Retina (tissue), 1 donor: ENCODE data around the gene PIP4P1.
"Not testable (repeated sequence)": the region's sequence is repeated elsewhere in the genome, so short reads cannot be mapped to it uniquely, and the experiment has no call there.

Experiments used
- DNase-seq: peaks from one replicate; pipeline ENCODE4 v3.0.0-alpha.2; 2016

Gene PIP4P1

DNA sequence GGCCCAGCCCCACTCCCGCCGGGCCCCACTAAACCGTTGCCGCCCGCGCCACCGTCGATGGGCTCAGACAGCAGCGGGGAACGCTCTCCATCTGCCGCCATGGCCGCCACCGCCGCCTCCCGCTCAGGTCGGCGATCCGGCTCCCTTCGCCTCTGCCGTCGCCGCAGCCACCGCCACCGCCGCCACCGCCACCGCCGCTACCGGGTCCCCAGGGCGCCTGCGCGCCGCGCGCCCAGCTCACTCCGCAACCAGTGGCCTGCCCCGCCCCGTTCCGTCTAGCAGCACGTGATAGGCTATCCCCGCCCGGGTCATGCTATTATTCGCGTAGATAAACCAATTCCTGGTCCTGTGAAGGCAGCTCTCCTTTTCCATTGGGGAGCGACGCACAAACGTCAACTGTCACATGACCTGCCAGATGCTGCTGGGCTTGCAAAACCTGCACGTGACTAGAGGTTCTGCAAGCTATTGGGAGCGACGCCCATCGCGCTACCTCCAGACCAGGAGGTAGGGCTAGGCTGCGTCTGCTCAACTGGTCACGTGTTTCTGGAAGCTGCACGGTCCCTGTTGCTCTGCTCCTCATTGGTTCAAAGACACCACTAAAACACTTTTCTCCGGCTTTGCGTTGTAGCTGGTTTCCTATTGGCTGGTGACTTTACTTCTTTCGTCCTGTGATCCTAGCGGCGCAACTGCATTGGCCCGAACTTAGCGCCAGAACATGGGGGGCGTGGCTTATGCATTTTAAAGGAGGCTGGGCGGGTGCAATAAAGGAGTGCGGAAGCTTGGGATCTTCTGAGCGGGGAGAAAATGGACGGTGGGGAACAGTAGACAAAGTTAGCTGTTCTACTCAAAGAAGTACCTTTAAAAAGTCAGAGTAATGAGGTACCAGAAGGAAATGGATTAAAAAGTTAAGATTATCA lies at the start of gene PIP4P1:
TSS of gene PIP4P1 (minus strand) at position 210 of the 917 bp plus-strand sequence. CDS start at position 101, 109 bp downstream.
- DNase-seq = peak; percentile 96

DNA sequence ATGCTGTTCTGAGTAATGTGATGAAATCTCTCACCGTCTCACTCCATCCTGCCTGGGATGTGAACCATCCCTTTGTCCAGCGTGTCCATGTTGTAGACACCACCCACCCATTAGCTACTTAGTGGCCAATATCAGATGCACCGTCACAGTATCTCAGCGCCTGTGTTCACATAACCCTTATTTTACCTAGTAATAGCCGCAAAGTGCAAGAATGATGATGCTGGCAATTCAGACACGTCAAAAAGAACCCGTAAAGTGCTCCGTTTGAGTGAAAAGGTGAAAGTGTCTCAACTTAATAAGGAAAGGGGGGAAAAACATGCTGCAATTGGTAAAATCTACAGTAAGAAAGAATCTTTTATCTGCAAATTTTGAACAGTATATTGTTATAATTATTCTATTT lies 47.1 kb upstream of the PIP4P1 start:
- DNase-seq = no peak

DNA sequence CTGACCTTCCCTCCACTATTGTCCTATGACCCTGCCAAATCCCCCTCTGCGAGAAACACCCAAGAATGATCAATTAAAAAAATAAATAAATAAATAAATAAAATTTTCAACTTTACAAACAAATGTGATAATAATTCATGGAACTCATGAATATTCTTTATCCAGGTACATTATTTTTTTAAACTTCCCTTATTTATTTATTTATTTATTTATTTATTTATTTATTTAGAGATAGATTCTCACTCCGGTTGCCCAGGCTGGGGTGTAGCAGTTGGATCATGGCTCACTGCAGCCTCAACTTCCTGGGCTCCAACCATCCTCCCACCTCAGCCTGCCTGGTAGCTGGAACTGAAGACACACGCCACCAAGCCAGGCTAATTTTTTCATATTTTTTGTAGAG lies 46.3 kb upstream of the PIP4P1 start:
- not testable (repeated sequence) for DNase-seq

DNA sequence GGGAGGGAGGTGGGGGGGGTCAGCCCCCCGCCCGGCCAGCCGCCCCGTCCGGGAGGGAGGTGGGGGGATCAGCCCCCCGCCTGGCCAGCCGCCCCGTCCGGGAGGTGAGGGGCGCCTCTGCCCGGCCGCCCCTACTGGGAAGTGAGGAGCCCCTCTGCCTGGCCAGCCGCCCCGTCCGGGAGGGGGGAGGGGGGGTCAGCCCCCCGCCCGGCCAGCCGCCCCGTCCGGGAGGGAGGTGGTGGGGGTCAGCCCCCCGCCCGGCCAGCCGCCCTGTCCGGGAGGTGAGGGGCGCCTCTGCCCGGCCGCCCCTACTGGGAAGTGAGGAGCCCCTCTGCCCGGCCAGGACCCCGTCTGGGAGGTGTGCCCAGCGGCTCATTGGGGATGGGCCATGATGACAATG lies 45.5 kb upstream of the PIP4P1 start:
- not testable (repeated sequence) for DNase-seq

DNA sequence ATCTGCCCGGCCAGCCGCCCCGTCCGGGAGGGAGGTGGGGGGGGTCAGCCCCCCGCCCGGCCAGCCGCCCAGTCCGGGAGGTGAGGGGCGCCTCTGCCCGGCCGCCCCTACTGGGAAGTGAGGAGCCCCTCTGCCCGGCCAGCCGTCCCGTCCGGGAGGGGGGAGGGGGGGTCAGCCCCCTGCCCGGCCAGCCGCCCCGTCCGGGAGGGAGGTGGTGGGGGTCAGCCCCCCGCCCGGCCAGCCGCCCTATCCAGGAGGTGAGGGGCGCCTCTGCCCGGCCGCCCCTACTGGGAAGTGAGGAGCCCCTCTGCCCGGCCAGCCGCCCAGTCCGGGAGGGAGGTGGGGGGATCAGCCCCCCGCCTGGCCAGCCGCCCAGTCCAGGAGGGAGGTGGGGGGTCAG lies 45.0 kb upstream of the PIP4P1 start:
- DNase-seq = not testable (repeated sequence)

DNA sequence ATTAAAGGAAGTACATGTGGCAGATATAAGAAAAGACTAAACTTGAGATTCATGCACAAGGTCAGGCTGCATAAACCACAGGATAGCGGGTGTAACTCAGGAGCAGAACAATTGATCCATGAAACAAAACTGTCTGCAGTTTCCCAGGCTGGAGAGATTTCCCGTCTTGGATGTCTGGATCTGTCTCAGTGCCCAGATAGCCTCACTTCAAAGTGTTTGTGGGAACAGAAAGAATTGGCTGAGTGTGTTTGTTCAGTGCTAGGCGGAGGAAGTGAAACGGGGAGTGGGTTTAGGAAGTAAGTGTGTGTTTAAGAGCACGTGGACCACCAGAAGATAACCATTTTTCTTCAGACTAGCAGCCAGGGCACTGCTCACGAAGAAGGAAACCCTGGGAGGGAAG lies 42.7 kb upstream of the PIP4P1 start:
- no peak for DNase-seq

DNA sequence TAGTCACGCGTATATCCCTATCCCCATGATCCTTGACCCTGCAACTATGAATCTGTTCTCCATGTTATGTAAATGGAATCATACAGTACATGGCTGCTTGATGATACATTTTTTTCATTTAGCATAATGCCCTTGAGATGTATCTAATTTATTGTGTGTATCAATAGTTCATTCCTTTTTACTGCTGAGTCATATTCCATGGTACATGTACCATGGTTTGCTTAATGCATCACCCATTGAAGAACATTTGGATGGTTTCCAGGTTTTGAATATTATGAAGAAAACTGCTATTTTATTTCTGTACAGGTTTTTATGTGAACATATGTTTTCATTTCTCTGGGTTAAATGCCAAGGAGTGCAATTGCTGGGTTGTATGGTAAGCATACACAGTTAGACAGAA lies 40.1 kb upstream of the PIP4P1 start:
- no peak for DNase-seq

DNA sequence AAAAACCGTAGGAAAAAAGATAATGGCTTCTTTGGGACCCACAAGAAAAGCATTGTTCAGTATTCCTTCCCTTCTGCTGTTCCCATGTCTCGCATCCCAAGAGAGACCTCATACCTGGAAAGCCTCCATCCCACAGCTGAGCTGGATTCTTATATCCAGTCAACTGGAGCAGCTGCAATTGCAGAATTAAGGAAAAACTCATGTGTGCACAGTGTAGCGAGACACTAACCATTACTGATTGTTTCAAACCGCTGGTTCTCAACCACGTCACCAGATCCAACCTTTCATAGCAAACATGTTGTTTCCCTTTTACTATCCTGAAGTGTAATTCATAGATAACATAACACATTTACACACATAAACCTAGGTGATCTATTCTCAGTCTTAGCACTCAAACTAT lies 38.6 kb upstream of the PIP4P1 start:
- DNase-seq = no peak

DNA sequence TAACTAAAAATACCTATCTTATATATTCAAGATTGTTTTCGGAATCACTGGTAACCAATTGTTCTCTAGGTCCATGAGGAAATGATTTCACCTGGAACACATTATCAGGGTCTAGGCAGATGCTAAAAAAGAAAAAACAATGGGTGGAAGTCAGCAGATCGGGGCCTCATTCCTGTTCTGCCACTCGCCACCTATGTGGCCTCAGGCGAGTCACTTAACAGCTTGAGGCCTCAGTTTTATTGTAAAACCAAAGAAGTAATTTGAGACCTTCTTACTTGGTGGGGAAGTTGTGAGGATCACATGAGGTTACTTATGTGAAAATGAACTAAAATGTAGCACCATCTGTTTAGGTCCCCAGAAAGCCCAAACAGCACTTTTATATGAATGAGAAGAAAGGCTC lies 37.9 kb upstream of the PIP4P1 start:
- DNase-seq = no peak

DNA sequence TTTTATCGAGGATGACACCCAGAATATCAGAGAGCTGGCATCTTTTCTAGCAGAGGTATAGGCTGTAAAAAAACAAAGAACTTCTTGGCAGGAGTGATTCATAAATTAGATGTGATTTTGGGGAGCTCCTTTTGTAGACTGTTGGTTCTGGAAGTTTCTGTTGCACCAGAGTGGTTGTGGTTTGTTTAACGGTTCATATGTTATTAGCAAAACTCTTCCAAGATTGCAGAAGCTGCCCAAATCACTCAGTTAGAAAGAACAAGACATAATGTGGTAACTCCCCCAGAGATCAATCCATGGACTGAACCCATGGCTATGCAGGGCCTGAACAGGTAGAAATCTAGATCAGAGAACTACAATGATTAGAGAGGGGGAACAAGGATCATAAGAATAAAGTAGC lies 37.4 kb upstream of the PIP4P1 start:
- DNase-seq = no peak

DNA sequence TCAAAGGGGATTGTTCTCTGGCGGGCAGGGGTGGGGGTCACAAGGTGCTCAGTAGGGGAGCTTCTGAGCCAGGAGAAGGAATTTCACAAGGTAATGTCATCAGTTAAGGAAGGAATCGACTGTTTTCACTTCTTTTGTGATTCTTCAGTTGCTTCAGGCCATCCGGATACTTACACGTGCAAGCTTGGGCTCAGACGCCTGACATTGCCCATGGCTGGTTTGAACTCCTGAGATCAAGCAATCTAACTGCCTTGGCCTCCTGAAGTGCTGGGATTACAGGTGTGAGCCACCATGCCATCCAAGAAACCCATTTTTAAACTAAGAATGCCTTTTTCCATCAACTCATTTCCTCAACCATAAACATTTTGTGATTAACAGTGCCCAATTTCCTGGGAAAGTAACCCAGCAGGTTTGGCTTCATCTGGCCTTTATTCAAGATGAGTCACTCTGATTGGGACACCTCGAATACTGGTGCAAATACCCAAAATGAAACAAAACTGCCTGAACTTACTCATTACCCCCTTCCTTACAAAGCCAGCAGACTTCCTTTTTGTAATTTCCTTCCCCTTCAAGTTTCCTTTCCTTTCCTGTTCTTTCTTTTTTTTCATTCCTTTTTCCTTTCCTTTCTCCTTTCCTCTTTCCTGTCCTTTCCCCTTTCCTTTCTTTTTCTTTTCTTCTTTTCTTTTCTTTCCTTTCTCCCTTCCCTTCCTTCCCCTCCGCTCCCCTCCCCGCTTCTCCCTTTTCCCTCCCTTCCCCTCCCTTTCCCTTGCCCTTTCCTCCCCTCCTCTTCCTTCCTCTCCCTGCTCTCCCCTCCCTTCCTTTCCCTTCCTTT lies 33.9 kb upstream of the PIP4P1 start:
- no peak for DNase-seq

DNA sequence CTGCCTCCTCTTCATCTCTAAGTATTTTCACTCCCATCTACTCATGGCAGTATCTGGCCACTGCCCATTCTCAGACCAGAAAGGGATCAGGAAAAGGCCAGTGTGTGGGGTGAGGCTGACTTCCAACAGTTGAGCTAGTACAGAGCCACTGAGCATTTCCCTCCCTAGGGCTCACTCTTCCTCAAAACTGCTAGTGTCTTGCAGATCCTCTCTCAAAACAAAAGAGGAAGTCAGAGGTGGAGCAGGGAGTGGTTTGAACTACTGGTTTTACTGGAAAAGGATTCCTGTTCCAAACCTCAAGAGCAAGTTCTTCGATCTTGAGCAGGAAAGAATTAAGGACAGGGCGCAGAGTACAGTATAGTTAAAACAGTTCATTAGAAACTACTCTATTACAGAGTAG lies 32.4 kb upstream of the PIP4P1 start:
- no peak for DNase-seq

DNA sequence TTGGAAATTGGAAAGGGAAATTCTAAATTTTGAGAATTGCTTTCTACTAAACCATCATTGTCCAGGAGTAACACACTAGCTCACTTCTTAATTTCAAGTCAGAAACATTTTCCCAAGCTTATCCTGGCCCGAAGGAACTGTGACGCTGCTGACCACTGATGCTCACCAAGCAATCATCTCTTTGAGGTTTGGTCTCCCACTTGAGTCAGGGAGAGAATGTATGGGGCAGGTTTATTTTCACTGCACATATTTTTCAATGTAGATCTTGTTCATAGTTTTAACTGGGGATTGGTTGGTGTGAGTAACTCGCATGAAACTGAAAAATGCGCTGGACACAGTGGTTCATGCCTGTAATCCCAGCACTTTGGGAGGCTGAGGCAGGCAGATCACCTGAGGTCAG lies 31.3 kb upstream of the PIP4P1 start:
- no peak for DNase-seq

DNA sequence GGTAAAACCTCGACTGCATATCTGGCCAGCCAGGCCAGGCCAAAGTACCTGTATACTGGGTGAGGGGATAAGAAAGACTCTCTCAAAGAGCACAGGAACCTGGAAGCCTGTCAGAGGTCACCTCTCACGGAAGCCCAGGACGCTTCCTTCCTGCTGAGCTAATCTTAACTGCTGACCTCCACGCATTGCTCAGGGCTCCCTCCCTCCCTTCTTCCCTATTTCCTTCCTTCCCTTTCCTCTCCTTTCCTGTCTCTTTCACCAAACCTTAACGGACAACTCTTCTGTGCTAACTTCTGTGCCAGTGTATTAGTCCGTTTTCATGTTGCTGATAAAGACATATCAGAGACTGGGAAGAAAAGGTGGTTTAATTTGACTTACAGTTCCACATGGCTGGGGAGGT lies 29.3 kb upstream of the PIP4P1 start:
- DNase-seq = no peak

DNA sequence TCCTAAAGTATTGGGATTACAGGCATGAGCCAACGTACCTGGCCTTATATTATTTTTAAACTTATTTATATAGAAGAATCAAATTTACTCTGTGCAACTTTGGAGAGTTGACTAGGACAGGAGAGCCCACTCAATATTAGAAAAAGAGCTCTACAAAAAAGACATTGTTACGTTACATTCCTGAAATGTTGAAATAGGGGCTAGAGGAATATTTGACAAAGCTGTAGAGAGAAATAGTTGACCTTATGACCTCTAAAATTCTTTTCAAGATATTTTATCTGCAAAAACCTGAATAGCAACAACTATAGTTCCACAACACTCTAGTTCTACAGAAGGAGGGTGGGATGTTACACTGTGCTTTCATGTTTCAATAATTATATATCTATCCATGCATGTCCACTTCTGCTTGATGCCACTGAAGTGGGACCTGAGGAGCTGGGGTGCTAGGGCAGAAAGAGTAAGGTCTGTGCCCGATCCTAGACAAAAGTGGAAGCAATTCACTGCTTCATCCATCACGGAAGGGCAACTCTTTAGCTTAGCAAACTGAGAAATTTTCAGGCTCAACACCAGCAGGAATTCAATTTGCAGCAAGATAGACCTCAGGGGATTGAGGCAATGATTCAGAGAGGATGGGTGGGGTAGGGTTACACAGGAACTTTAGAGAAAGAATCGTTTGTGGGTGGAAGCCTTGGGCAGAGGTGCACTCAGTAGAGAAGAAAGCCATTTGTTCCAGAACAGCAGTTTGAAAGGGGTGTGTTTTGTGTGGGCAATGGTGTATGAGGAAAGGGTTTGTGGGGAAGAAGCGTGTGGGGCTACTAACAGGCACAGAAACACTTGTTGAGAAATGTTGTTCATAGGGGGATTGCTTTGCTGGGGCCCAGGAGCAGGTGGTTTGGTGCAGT lies 28.1 kb upstream of the PIP4P1 start:
- no peak for DNase-seq

DNA sequence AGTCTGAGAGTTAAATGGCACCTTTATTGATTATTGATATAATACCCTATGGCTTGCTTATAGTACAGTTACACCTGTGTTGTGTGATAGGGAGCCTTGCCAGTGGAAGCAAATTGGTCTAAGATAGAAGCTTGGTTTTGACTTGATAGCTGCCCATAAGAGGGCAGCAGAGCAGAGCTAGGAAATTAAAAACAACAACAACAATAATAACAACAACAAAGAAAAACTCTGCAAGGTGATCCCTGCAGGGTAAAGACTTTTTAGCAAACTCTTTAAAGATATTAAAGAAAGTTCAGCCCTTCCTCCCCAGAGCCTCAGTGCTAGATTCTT lies 26.1 kb upstream of the PIP4P1 start:
- no peak for DNase-seq

DNA sequence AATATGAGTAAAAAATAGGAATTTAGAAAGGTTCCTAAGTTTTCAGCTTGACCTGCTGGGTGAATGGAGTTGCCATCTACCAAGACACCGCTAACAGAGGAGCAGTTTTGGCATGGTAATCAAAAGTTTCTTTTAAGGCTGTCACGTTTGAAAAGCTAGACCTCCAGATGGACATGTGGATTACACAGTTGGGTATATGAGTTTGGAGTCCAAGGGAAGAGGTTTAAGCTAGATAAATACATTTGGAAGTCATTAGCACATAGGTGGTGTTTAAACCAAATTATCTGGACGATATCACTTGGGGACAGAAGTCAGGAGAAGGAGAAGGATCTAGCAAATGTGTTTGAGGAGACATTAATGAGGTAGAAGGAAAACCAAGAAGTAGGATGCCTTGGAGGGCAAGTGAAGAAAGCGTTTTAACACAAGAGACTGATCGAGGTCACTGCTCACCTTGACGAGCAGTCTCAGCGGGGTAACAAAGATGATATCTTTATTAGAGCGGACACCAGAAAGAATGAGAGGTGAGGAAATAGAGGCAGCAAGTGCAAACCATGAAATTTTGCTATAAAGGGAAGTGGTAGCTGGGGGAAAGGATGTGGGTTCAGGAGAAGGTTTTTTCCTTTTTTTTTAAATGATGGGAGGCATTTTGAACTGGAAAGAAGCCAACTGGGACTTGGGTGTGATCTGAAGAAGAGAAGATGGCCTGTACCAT lies 25.6 kb upstream of the PIP4P1 start:
- no peak for DNase-seq

DNA sequence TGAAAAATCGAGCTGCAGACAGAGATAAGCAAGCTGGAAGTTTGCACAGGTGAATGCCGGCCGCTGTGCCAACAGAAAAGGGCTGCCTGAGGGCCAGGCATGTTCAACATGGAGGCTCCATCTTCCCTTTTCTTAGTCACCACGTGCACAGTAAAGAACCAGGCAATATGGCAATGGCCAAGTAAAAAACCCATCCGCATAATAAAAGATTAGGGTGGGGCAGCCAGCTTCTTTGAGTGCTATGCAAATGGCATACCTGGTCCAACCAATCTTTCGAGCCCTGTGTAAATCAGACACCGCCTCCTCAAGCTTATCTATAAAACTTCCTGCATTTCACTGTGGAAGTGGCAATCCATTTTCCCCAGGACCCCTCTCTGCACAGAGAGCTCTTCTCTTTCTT lies 24.7 kb upstream of the PIP4P1 start:
- no peak for DNase-seq

DNA sequence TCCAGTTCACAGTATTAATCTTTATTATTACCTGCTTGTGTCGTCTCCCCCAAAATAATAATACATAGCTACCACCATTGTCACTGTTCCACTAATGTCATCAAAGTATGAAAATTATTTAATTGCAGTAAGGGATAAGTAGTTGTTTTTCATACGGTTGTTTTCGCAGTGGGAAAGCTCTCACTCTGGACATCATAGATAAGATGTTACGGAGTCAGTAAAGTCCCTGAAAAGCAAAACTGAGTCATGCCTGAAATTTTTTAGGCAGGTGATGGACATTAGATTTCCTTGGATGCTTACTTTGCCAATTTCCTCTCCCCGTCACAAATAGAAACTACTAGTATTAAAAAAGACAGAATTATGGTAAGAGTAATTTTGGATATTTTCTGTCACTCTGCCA lies 21.1 kb upstream of the PIP4P1 start:
- DNase-seq = no peak

DNA sequence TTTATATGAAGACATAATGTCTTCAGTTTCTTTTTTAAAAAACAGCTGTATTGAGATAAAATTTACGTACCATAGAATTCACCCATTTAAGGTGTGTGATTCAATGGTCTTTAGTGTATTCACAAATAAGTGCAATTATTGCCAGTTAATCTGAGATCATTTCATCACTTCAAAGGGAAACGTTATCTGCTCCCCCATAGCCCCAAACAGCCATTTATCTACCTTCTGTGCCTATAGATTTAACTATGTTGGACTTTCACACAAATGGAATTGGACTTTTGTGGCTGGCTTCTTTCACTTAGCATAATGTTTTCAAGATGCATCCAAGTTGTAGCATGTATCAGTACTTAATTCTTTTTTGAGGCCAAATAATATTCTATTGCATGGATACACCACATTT lies 17.7 kb upstream of the PIP4P1 start:
- DNase-seq = no peak

DNA sequence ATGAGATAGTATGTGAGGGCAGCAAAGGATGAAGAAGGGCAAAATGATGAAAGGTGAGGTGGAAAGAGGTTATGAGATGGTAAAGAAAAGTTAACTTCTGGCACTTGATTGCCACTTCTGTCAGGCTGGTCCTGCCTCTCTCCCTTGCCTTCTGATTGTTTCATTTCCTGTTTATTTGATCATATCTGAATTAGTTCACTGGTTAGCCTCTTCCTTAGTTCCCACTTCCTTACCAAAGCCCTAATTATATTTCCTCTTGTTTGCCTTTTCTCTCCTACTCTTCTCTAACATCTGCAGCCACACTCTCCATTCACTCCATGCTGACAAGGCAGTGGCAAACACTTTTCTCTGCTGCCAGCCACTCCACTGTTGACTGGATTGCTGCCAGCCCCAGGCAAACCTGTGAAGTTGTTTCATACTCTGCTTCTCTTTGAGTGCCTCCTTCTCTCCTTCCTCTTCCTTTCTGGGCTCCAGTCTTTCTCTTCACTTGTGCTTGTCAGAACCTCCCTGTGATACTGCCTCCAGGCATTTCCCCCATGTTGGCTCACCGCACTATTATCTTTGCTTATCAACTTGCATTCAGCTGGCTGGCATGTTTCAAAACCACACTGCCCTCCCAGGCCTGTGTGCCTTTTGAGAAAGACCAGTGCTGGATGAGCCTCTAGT lies 16.1 kb upstream of the PIP4P1 start:
- peak; percentile 33 for DNase-seq

DNA sequence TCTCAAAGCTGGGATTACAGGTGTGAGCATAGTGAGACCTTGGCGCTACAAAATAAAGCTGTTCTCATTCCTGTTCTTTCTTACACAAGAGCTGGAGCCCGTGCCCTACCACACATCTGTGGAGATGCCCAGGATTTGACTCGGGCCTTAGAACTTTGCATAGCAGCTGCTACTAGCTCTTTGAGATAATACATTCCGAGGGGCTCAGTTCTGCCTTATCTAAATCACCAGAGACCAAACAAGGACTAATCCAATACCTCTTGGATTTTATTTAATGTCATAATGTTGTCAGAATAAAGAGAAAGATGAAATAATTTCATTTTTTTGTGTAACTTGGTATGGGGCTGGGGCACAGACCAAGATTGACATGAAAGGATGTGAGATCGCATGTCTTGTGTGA lies 15.5 kb upstream of the PIP4P1 start:
- no peak for DNase-seq
